LNCaP clone FGC (cell line): ENCODE data around the gene RNU6-9.

Source experiments
- DNase-seq: peaks from one replicate; pipeline ENCODE4 v3.0.0-alpha.2; 2011; ENCODE audit warnings: low read depth
- H3K4me3 ChIP-seq: 2 replicates; pipeline ENCODE4 v1.5.1; 2011; ENCODE audit warnings: mild to moderate bottlenecking, low read depth, low read length, control low read depth
- TF ChIP-seq, protein P1 (sequence below): IDR thresholded peaks from 2 replicates; pipeline ENCODE4 v1.5.1; 2012; ENCODE audit warnings: mild to moderate bottlenecking; ENCODE audit not compliant: control insufficient read depth, insufficient read depth; ENCODE audit errors: extremely low read depth

Gene RNU6-9

DNA sequence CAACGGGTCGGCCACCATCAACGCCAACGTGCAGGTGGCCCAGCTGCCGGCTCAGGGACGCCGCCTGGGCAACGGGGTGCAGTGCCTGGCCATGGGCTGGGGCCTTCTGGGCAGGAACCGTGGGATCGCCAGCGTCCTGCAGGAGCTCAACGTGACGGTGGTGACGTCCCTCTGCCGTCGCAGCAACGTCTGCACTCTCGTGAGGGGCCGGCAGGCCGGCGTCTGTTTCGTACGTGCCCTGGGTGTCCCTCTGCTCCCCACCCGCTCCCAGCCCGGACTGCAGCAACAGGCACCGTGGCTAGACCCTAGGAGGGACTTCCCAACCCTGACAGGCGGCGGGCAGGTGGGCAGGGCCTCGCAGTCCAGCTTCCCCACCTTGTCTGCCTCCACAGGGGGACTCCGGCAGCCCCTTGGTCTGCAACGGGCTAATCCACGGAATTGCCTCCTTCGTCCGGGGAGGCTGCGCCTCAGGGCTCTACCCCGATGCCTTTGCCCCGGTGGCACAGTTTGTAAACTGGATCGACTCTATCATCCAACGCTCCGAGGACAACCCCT, 37.6 kb upstream of the RNU6-9 start:
- no peak overlapping the region for H3K4me3 ChIP-seq
- DNase-seq: no peak
- TF ChIP-seq, protein P1, sequence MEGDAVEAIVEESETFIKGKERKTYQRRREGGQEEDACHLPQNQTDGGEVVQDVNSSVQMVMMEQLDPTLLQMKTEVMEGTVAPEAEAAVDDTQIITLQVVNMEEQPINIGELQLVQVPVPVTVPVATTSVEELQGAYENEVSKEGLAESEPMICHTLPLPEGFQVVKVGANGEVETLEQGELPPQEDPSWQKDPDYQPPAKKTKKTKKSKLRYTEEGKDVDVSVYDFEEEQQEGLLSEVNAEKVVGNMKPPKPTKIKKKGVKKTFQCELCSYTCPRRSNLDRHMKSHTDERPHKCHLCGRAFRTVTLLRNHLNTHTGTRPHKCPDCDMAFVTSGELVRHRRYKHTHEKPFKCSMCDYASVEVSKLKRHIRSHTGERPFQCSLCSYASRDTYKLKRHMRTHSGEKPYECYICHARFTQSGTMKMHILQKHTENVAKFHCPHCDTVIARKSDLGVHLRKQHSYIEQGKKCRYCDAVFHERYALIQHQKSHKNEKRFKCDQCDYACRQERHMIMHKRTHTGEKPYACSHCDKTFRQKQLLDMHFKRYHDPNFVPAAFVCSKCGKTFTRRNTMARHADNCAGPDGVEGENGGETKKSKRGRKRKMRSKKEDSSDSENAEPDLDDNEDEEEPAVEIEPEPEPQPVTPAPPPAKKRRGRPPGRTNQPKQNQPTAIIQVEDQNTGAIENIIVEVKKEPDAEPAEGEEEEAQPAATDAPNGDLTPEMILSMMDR: no peak

DNA sequence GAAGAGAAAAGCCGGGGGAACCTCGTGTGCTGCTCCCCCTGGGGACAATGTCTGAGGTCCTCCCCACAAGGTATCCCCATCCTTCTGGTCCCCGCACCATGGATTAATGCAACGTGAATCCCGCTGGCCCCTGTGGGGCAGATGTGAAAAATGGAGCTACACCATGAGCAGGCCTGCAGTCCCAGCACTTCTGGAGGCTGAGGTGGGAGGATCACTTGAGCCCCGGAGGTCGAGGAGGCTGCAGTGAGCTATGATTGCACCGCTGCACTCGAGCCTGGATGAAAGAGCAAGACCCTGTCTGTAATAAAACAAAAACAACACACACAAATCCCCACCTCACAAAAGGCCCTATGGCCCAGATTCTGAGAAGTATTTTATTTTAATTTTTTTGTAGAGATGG, 35.0 kb upstream of the RNU6-9 start:
- no peak for DNase-seq
- TF ChIP-seq, protein P1: no peak
- no peak overlapping the region for H3K4me3 ChIP-seq

DNA sequence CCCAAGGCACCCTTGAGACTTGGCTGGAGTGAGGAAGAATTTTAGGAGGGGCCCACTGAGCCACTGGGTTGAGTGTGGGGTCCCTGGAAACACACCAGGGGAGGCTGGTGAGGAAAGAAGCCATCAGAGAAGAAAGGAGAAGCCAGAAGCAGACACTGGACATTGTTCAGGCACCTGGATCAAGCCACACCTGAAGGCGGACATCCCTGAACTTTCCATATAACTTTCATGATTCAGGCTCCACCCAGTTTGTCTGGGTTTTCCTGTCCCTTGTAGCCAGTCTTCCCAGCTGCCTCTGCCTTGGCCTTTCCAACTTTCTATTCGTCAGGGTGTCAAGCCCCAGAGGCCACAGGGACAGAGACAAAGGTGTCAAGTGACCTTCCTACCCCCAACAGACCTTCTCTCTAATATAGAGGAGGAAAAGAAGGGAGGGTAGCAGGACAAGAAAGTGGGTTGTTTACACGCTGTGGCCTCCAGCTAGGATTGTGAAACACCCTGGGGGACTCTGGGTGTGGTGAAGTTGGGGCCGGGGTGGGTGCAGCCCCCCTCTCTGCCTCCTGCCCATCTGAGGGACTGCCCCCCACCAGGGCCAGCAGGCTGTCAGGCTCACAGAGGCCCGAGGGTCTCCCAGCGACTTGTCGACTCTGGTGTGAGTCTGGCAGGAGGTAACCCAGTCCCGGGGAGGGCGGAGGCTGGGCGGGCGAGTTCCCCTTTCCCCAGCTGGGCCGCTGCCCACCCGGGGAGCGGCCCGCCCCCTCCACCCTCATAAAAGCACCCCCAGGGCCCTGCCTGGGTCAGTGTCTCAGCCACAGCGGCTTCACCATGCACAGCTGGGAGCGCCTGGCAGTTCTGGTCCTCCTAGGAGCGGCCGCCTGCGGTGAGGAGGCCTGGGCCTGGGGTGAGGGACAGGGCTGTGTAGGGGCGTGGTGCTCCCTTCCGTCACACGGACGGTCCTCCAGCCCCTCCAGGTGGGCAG, 34.1 kb upstream of the RNU6-9 start, which contains the start of gene CFD:
CFD (plus strand) TSS at position 797 of the 976 bp plus-strand sequence; CDS start at position 823, 26 bp downstream.
- TF ChIP-seq, protein P1: no peak
- no peak for DNase-seq
- H3K4me3 ChIP-seq: peak within 1 kb of the TSS; percentile 54

DNA sequence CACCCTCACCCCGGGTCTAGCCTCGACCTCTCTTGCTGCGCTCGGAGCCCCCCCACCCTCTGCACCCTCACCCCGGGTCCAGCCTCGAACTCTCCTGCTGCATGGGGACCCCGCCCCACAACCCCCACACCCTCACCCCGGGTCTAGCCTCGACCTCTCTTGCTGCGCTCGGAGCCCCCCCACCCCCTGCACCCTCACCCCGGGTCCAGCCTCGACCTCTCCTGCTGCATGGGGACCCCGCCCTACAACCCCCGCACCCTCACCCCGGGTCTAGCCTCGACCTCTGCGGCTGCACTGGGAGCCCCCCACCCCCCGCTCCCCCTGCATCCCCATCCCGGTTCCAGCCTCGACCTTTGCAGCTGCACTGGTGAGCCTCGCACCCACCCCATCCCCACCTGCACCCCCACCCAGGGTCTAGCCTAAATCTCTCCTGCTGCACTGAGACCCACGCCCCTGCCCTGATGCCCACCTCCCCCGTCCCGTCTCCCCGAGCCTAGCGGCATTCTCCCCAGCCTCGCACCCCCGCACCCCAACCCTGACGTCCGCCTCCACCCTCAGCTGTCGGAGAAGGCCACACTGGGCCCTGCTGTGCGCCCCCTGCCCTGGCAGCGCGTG, 32.0 kb upstream of the RNU6-9 start:
- H3K4me3 ChIP-seq: peak overlapping the region; percentile 54
- DNase-seq: no peak
- TF ChIP-seq, protein P1: no peak

DNA sequence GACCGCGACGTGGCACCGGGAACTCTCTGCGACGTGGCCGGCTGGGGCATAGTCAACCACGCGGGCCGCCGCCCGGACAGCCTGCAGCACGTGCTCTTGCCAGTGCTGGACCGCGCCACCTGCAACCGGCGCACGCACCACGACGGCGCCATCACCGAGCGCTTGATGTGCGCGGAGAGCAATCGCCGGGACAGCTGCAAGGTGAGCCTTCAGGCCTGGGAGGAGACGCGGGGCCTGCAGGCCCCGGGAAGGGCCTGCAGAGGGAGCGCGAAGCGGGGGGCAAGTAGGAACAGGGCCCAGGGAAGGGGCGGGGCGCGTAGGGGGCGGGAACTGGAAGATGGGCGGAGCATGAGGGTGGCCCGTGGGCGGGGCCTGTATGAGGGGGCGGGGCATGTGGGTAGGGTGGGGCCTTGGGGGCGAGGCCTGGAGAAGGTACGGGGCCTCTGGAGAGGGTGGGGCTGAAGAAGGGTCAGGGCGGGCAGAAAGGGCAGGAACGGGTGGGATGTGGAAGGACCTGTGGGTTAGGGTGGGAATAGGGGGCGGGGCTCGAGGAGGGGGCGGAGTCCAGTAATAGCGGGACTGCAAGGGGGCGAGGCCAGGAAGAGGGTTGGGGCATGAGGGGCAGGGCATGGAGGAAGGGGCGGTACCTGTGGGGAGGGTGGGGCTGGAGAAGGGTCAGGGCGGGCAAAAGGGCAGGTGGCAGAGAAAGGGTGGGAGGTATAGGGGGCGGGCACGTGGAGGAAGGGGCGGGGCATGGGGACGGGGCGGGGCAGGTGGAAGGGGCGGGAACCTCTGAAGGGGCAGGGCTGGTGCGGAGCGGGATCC, 31.3 kb upstream of the RNU6-9 start:
- TF ChIP-seq, protein P1: no peak
- no peak for DNase-seq
- H3K4me3 ChIP-seq: no peak overlapping the region

DNA sequence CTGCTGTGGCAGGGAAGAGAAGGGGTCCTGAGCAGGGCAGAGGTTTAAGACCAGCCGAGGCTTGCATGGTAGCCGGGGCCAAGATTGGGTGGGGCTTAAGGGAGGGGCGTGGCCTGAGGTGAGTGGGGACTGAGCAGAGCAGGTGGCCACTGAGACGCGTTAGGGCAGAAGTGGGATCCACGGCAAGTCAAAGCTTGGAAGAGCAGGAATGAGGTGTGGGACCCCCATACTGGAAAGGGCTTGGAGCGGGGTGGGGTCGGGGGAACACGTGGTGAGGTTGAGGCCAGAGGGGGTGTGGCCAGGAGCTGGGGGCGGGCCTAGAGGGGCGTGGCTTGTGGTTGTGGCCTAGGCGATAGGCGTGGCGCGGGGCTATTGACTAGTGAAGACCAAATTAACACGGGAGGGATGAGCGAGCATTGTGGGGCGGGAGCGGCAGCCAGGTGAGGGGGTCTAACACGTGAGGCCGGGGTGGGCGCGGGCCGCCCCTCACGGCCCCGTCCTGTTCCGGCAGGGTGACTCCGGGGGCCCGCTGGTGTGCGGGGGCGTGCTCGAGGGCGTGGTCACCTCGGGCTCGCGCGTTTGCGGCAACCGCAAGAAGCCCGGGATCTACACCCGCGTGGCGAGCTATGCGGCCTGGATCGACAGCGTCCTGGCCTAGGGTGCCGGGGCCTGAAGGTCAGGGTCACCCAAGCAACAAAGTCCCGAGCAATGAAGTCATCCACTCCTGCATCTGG, 30.5 kb upstream of the RNU6-9 start:
- TF ChIP-seq, protein P1: no peak
- H3K4me3 ChIP-seq: no peak overlapping the region
- DNase-seq: no peak
